Endothelial cell (in vitro differentiated cells): ENCODE results near the gene VWA3B. TPM values are rescaled to one million over a fixed set of nuclear protein-coding genes. Genes with fewer than 3 reads are reported as not detected.

Experiments used
- DNase-seq: peaks from one replicate; pipeline ENCODE4 v3.0.0; 2021; ENCODE audit warnings: low spot score
- H3K27ac Mint-ChIP-seq: one replicate; pipeline ENCODE4 v1.8.0; 2021; ENCODE audit warnings: mixed read lengths, inconsistent platforms; ENCODE audit not compliant: unreplicated experiment
- H3K27me3 Mint-ChIP-seq: one replicate; pipeline ENCODE4 v1.8.0; 2021; ENCODE audit warnings: mild to moderate bottlenecking, moderate library complexity, mixed read lengths, inconsistent platforms; ENCODE audit not compliant: unreplicated experiment
- H3K36me3 Mint-ChIP-seq: one replicate; pipeline ENCODE4 v1.8.0; 2021; ENCODE audit warnings: mild to moderate bottlenecking, low read depth, mixed read lengths, inconsistent platforms; ENCODE audit not compliant: unreplicated experiment
- H3K4me1 Mint-ChIP-seq: one replicate; pipeline ENCODE4 v1.8.0; 2021; ENCODE audit warnings: mild to moderate bottlenecking, mixed read lengths, inconsistent platforms; ENCODE audit not compliant: unreplicated experiment
- H3K4me3 Mint-ChIP-seq: one replicate; pipeline ENCODE4 v1.8.0; 2021; ENCODE audit warnings: mild to moderate bottlenecking, mixed read lengths, inconsistent platforms; ENCODE audit not compliant: unreplicated experiment
- H3K9me3 Mint-ChIP-seq: one replicate; pipeline ENCODE4 v1.8.0; 2021; ENCODE audit warnings: mixed read lengths, inconsistent platforms; ENCODE audit not compliant: unreplicated experiment
- total RNA-seq: library from RNA; stranded (reverse); fragmentation: NEBNext Ultra II Directional; extraction: Animal tissue kit (Norgen Biotek cat#: 25700); gene quantifications from one replicate; pipeline ENCODE4 v1.2.1, GENCODE V29; 2021; ENCODE audit not compliant: unreplicated experiment
- TF ChIP-seq, protein P1 (sequence below): fragments of 200-600 bp; sonication (generic); IDR thresholded peaks from one replicate; pipeline ENCODE4 v1.5.0; 2021; ENCODE audit warnings: antibody characterized with exemption; ENCODE audit not compliant: unreplicated experiment

The VWA3B gene
- total RNA-seq, 1 donor from 2014 or later: not detected

DNA sequence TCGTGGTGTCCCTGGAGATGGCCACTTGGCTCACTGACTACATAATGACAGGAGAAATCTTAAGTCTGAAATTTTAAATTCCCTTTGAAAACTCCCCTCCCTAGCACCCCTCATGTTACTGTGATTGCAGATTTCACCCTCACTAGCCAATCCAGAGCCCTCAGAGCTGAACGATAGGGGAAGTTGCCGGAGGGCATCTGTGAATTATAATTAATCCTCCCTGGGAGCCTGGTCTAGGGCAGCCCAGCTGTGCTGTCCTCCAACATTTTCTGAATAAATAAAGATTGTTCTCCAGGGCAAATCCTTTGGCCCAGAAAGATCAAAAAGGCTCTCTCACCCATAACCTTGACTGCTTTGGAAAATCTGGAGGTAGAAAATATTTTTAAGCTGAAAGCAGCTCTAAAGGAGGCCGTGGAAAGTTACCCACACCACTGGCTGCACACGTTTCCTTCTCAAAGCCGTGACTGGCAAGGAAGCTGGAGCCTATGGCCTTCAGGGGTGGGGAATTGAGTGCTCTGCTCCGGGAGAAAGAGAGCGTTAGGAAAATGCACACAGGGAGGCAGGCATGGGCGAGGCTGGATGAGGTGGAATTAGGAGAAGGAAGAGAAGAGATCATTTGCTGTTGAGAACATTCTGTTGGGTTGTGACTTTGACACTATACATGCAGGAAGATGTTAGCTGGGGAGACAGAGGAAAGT is 190.3 kb downstream of the VWA3B start:
- Mint-ChIP-seq H3K36me3 (peaks cover 10% of the 10 kb centered on the region), H3K4me1 (peaks cover 18% of the 10 kb centered on the region), H3K27me3 (peaks cover 5% of the 10 kb centered on the region), H3K9me3 (no peaks in the 10 kb centered on the region), H3K27ac (no peak overlapping the region), H3K4me3 (no peak overlapping the region)
- TF ChIP-seq, protein P1, sequence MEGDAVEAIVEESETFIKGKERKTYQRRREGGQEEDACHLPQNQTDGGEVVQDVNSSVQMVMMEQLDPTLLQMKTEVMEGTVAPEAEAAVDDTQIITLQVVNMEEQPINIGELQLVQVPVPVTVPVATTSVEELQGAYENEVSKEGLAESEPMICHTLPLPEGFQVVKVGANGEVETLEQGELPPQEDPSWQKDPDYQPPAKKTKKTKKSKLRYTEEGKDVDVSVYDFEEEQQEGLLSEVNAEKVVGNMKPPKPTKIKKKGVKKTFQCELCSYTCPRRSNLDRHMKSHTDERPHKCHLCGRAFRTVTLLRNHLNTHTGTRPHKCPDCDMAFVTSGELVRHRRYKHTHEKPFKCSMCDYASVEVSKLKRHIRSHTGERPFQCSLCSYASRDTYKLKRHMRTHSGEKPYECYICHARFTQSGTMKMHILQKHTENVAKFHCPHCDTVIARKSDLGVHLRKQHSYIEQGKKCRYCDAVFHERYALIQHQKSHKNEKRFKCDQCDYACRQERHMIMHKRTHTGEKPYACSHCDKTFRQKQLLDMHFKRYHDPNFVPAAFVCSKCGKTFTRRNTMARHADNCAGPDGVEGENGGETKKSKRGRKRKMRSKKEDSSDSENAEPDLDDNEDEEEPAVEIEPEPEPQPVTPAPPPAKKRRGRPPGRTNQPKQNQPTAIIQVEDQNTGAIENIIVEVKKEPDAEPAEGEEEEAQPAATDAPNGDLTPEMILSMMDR: no peak
- no peak for DNase-seq

DNA sequence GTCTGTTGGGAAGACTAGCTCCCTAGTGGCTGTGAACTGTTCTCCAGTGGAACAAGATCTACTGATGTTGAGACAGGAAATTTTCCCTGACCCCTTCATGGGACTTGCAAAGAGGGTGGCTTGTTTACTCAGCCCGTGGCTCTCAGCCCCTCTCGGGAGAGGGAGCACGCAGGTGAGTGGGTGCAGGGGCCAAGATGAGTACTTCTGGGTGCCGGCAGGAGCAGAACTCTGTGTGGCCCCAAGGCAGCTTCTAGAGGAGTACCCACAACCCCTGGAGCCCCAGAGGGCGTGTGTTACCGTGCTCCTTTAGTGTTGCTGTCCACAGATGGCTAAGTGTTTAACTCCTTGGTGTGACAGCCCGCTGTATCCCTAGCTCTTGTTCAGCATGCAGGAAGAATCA is 191.1 kb downstream of the VWA3B start:
- no peak overlapping the region for H3K27ac Mint-ChIP-seq
- TF ChIP-seq, protein P1: no peak
- H3K9me3 Mint-ChIP-seq: no peaks in the 10 kb centered on the region

DNA sequence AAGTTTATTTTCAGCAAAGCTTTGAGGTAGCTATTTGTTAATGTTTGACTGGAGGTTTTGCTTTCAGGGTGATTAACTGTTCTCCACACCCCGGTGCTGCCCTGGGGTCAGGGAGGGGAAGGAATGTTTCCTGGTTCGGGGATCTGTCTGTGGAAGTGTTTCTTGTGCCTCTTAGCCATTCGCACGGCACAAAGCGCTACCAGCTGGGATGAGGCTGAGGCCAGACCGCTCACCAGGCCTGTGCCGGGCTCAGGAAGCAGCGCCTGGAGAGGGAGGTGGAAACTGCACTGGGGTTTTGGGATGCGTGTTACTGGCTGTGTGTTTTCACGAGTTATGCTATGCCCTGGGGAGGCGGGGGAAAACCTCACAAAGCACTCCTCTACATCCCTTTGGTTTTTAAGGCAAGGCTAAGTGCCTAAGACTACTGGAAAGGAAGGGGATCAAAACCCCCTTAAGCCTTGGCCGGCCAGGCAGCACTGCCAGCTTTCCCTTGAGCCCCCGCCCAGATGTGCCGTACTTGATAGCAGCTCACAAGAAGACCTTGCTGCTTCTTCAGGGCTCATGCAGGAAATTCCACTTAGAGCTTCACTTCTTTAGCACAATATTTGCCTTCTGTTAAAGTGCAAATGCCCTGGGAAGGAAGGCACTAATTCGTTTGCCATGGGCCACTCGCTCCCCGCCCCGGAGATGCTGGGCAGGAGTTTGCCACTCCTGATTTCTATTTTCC is 193.6 kb downstream of the VWA3B start:
- no peak for DNase-seq
- H3K27ac Mint-ChIP-seq: no peak overlapping the region
- no peak overlapping the region for H3K4me3 Mint-ChIP-seq
- H3K27me3 Mint-ChIP-seq: peaks cover 4% of the 10 kb centered on the region
- peaks cover 18% of the 10 kb centered on the region for H3K4me1 Mint-ChIP-seq
- H3K9me3 Mint-ChIP-seq: no peaks in the 10 kb centered on the region
- TF ChIP-seq, protein P1: no peak
- H3K36me3 Mint-ChIP-seq: peaks cover 7% of the 10 kb centered on the region

More for the DNA sequence above, 191.1 kb downstream of the VWA3B start:
- no peak for DNase-seq
- H3K4me3 Mint-ChIP-seq: no peak overlapping the region
- H3K27me3 Mint-ChIP-seq: peaks cover 5% of the 10 kb centered on the region
- peaks cover 10% of the 10 kb centered on the region for H3K36me3 Mint-ChIP-seq
- H3K4me1 Mint-ChIP-seq: peaks cover 18% of the 10 kb centered on the region

DNA sequence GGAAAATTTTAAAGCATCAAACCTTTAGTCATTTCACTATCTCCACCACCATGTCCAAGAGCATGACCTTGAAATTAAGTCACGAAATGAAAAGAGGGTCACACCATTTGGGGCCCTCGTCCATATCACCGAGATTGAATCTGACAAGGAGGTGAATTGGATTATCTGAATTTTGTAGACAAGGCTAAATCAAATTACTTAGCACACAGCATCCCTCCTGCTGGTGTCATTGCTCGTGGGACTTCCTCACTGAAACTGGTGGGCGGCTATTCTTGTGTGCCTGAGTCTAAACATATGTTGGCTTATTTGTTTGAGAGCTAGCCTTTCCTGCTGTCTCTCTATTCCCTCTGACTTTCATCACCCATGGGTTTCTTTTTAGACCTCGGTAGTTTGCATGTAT is 194.6 kb downstream of the VWA3B start:
- Mint-ChIP-seq H3K27ac (no peak overlapping the region), H3K36me3 (peaks cover 7% of the 10 kb centered on the region), H3K4me1 (peaks cover 18% of the 10 kb centered on the region), H3K9me3 (no peaks in the 10 kb centered on the region), H3K27me3 (peaks cover 2% of the 10 kb centered on the region), H3K4me3 (no peak overlapping the region)
- TF ChIP-seq, protein P1: no peak
- no peak for DNase-seq

DNA sequence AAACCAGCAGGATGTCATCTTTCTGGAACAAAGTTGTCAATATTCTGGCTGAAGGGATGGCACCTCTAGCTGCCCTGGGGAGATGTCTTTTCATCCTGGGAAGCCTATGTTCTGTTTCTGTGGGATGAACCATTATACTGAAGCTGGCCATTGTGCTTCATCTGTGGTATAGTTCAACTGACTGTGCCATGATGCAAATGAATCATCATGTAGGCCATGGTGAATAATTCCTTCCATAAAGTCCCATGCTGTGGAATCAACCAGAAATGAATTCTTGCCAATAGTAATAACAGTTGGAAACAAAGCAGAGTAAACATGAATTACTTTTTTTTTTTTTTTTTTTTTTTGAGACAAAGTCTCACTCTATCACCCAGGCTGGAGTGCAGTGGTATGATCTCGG is 195.1 kb downstream of the VWA3B start:
- peaks cover 2% of the 10 kb centered on the region for H3K27me3 Mint-ChIP-seq
- H3K4me1 Mint-ChIP-seq: peaks cover 18% of the 10 kb centered on the region
- peaks cover 6% of the 10 kb centered on the region for H3K36me3 Mint-ChIP-seq
- no peak for DNase-seq
- H3K9me3 Mint-ChIP-seq: no peaks in the 10 kb centered on the region
- H3K27ac Mint-ChIP-seq: no peak overlapping the region
- TF ChIP-seq, protein P1: no peak
- H3K4me3 Mint-ChIP-seq: no peak overlapping the region
